Measurements from ENCODE around the gene GPHA2.

Gene GPHA2

DNA sequence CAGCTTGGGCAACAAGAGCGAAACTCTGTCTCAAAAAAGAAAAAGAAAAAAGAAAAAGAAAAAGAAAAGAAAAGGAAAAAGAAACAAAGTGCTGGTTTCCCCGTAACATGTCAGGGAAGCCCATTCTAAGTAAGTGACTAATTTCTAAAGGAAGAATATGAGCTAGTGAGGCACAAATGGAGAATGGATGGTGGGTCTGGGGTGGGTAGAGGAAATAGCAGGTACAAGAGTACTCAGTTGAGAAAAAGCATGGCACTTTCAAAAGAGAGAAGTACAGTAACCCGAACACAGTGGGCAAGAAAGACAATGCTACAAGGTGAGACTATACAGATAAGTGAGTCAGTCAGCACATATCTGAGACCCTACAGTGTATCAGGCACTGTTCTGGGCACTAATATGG is 31.7 kb upstream of the GPHA2 start:
- no peak overlapping the region for H3K4me3 ChIP-seq (ENCODE audit: low read depth, low read length)
- TF ChIP-seq, protein P1, sequence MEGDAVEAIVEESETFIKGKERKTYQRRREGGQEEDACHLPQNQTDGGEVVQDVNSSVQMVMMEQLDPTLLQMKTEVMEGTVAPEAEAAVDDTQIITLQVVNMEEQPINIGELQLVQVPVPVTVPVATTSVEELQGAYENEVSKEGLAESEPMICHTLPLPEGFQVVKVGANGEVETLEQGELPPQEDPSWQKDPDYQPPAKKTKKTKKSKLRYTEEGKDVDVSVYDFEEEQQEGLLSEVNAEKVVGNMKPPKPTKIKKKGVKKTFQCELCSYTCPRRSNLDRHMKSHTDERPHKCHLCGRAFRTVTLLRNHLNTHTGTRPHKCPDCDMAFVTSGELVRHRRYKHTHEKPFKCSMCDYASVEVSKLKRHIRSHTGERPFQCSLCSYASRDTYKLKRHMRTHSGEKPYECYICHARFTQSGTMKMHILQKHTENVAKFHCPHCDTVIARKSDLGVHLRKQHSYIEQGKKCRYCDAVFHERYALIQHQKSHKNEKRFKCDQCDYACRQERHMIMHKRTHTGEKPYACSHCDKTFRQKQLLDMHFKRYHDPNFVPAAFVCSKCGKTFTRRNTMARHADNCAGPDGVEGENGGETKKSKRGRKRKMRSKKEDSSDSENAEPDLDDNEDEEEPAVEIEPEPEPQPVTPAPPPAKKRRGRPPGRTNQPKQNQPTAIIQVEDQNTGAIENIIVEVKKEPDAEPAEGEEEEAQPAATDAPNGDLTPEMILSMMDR (IDR thresholded peaks at IDR 0.05; ENCODE audit: control insufficient read depth, extremely low read depth, insufficient read depth), result no peak
- DNase-seq (ENCODE audit: low read depth), result no peak

DNA sequence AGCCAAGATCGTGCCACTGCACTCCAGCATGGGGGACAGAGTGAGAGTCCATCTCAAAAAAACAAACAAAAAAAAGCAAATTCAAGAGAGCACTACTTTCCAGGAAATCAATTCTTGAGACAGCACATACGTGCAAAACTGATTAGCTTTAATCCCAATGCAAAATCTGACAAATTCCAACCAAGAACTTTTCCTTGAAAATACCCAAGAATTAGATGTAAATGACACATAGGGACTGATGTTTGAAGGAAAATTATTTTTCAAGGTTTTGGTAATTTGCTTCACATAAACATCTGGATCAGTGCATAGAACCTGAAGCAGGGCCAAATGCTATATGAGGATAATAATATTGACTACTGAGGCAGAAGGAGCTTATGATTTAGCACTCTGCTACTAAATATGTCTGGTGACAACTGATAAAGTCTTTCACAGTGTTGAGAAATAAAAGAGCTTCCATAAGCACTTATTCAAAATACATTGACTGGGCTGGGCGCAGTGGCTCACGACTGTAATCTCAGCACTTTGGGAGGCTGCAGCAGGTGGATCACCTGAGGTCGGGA is 27.5 kb upstream of the GPHA2 start:
- DNase-seq (ENCODE audit: low read depth), result no peak
- H3K4me3 ChIP-seq (ENCODE audit: low read depth, low read length), result no peak overlapping the region
- TF ChIP-seq, protein P1 (IDR thresholded peaks at IDR 0.05; ENCODE audit: control insufficient read depth, extremely low read depth, insufficient read depth), result no peak

DNA sequence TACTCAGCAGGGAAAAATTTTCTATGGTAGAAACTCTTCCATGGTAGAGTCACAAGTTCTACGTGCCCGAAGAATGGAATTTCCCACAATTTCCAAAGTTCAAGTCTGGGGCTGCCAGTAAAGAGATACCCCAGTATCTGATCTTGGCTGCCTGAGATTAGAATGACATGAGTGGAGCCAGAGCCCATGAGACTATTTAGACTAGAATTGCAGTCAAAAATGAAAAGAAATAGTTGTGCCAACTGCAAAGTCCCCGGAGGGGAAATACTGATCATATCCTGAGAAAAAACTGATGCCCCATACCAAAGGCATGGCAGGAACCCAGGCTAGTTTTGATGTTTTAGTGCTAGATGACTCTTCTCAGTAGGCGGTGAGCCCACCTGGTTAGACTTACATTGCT is 25.0 kb upstream of the GPHA2 start:
- TF ChIP-seq, protein P1 (IDR thresholded peaks at IDR 0.05; ENCODE audit: control insufficient read depth, extremely low read depth, insufficient read depth), result no peak
- H3K4me3 ChIP-seq (ENCODE audit: low read depth, low read length), result no peak overlapping the region
- no peak for DNase-seq (ENCODE audit: low read depth)

GRCh38 chr11:64959498-64959897 is 23.8 kb upstream of the GPHA2 start:
- TF ChIP-seq, protein P1 (IDR thresholded peaks at IDR 0.05; ENCODE audit: control insufficient read depth, extremely low read depth, insufficient read depth), result no peak
- DNase-seq (ENCODE audit: low read depth), result no peak
- H3K4me3 ChIP-seq (ENCODE audit: low read depth, low read length), result no peak overlapping the region

- no peak for DNase-seq (ENCODE audit: low read depth)
- TF ChIP-seq, protein P1 (IDR thresholded peaks at IDR 0.05; ENCODE audit: control insufficient read depth, extremely low read depth, insufficient read depth), result no peak
- H3K4me3 ChIP-seq (ENCODE audit: low read depth, low read length), result no peak overlapping the region
Observed at GRCh38 chr11:64954201-64954600, 18.5 kb upstream of the GPHA2 start.

GRCh38 chr11:64951529-64951928 is 15.8 kb upstream of the GPHA2 start:
- no peak for DNase-seq (ENCODE audit: low read depth)
- no peak overlapping the region for H3K4me3 ChIP-seq (ENCODE audit: low read depth, low read length)
- TF ChIP-seq, protein P1 (IDR thresholded peaks at IDR 0.05; ENCODE audit: control insufficient read depth, extremely low read depth, insufficient read depth), result no peak

GRCh38 chr11:64947208-64947814 is 11.6 kb upstream of the GPHA2 start:
- no peak for DNase-seq (ENCODE audit: low read depth)
- H3K4me3 ChIP-seq (ENCODE audit: low read depth, low read length), result no peak overlapping the region
- TF ChIP-seq, protein P1 (IDR thresholded peaks at IDR 0.05; ENCODE audit: control insufficient read depth, extremely low read depth, insufficient read depth), result no peak

All from LNCaP clone FGC (cell line).